HepG2 (cell line): Measurements from ENCODE around the gene MCEE. TPM values are rescaled to one million over a fixed set of nuclear protein-coding genes. Genes with fewer than 3 reads are reported as not detected.

Experiments
- ELF3 ChIP-seq: IDR thresholded peaks from 2 replicates; pipeline ENCODE4 v1.6.1; 2016; ENCODE audit warnings: missing genetic modification reagents, missing compliant biosample characterization
- EZH2 ChIP-seq: conservative IDR thresholded peaks from 2 replicates; pipeline ENCODE4 v1.6.1; 2012; ENCODE audit warnings: mild to moderate bottlenecking, low read depth, low read length, moderate library complexity
- GTF2F1 ChIP-seq: fragments of 150-350 bp; IDR thresholded peaks from 2 replicates; pipeline ENCODE4 v1.6.1; 2014; ENCODE audit warnings: low read length
- ISX ChIP-seq: sonication (generic); formaldehyde crosslinking; conservative IDR thresholded peaks from 2 replicates; pipeline ENCODE4 v1.5.0; 2020; ENCODE audit warnings: missing genetic modification reagents
- KDM5A ChIP-seq: fragments of 200-600 bp; sonication (generic); IDR thresholded peaks from 2 replicates; pipeline ENCODE4 v1.7.0; 2018; ENCODE audit warnings: antibody characterized with exemption, mild to moderate bottlenecking, low read length, borderline replicate concordance
- NCOR1 ChIP-seq: fragments of 200-600 bp; sonication (generic); IDR thresholded peaks from 2 replicates; pipeline ENCODE4 v1.7.0; 2017; ENCODE audit warnings: antibody characterized with exemption, low read length, borderline replicate concordance
- RBM39 ChIP-seq: fragments of 200-400 bp; formaldehyde crosslinking; IDR thresholded peaks from one replicate; pipeline ENCODE4 v1.6.1; 2018; ENCODE audit warnings: antibody characterized with exemption, mild to moderate bottlenecking, low read depth, low read length; ENCODE audit not compliant: poor library complexity, severe bottlenecking
- SMAD1 ChIP-seq: sonication (generic); formaldehyde crosslinking; IDR thresholded peaks from 2 replicates; pipeline ENCODE4 v1.4.0; 2020; ENCODE audit warnings: missing genetic modification reagents, low read depth, mild to moderate bottlenecking, borderline replicate concordance
- SNAI1 ChIP-seq: sonication (generic); formaldehyde crosslinking; IDR thresholded peaks from 2 replicates; pipeline ENCODE4 v1.5.0; 2020; ENCODE audit warnings: mild to moderate bottlenecking, missing genetic modification reagents, borderline replicate concordance
- TOE1 ChIP-seq: sonication (generic); formaldehyde crosslinking; IDR thresholded peaks from 2 replicates; pipeline ENCODE4 v1.4.0; 2020; ENCODE audit warnings: mild to moderate bottlenecking, missing genetic modification reagents
- ZBTB26 ChIP-seq: IDR thresholded peaks from 2 replicates; pipeline ENCODE4 v1.6.1; 2016; ENCODE audit warnings: missing compliant biosample characterization, missing genetic modification reagents, borderline replicate concordance
- ZBTB39 ChIP-seq: sonication (generic); formaldehyde crosslinking; IDR thresholded peaks from 2 replicates; pipeline ENCODE4 v1.5.0; 2020; ENCODE audit warnings: missing genetic modification reagents
- ZNF12 ChIP-seq: sonication (generic); formaldehyde crosslinking; IDR thresholded peaks from 2 replicates; pipeline ENCODE4 v1.5.0; 2020; ENCODE audit warnings: missing genetic modification reagents
- ZNF160 ChIP-seq: sonication (generic); formaldehyde crosslinking; IDR thresholded peaks from 2 replicates; pipeline ENCODE4 v1.8.0; 2022; ENCODE audit warnings: mild to moderate bottlenecking, inconsistent platforms, missing genetic modification reagents
- ZNF253 ChIP-seq: sonication (generic); formaldehyde crosslinking; IDR thresholded peaks from 2 replicates; pipeline ENCODE4 v1.8.0; 2022; ENCODE audit warnings: mild to moderate bottlenecking, missing genetic modification reagents, borderline replicate concordance
- ZNF275 ChIP-seq: sonication (generic); formaldehyde crosslinking; IDR thresholded peaks from 2 replicates; pipeline ENCODE4 v1.8.0; 2022; ENCODE audit warnings: missing genetic modification reagents, mild to moderate bottlenecking, inconsistent platforms, borderline replicate concordance
- ZNF33A ChIP-seq: sonication (generic); formaldehyde crosslinking; IDR thresholded peaks from 2 replicates; pipeline ENCODE4 v1.5.1; 2020; ENCODE audit warnings: missing genetic modification reagents, mild to moderate bottlenecking, moderate library complexity, borderline replicate concordance
- ZNF350 ChIP-seq: sonication (generic); formaldehyde crosslinking; IDR thresholded peaks from 2 replicates; pipeline ENCODE4 v1.4.0; 2020; ENCODE audit warnings: mild to moderate bottlenecking, low read depth, missing genetic modification reagents, borderline replicate concordance
- ZNF512 ChIP-seq: sonication (generic); formaldehyde crosslinking; IDR thresholded peaks from 2 replicates; pipeline ENCODE4 v1.4.0; 2020; ENCODE audit warnings: mild to moderate bottlenecking, missing genetic modification reagents
- ZNF605 ChIP-seq: sonication (generic); formaldehyde crosslinking; IDR thresholded peaks from 2 replicates; pipeline ENCODE4 v1.8.0; 2022; ENCODE audit warnings: mild to moderate bottlenecking, missing genetic modification reagents
- ZNF691 ChIP-seq: sonication (generic); formaldehyde crosslinking; IDR thresholded peaks from 2 replicates; pipeline ENCODE4 v1.4.0; 2020; ENCODE audit warnings: missing genetic modification reagents, low read depth, mild to moderate bottlenecking, borderline replicate concordance
- ZNF776 ChIP-seq: sonication (generic); formaldehyde crosslinking; IDR thresholded peaks from 2 replicates; pipeline ENCODE4 v1.4.0; 2020; ENCODE audit warnings: mild to moderate bottlenecking, missing genetic modification reagents
- ZNF816 ChIP-seq: sonication (generic); formaldehyde crosslinking; IDR thresholded peaks from 2 replicates; pipeline ENCODE4 v1.8.0; 2022; ENCODE audit warnings: missing genetic modification reagents, mild to moderate bottlenecking, borderline replicate concordance
- ZSCAN30 ChIP-seq: sonication (generic); formaldehyde crosslinking; IDR thresholded peaks from 2 replicates; pipeline ENCODE4 v1.5.0; 2020; ENCODE audit warnings: mild to moderate bottlenecking, missing genetic modification reagents
- ZSCAN31 ChIP-seq: sonication (generic); formaldehyde crosslinking; IDR thresholded peaks from 2 replicates; pipeline ENCODE4 v1.5.0; 2020; ENCODE audit warnings: low read depth, mild to moderate bottlenecking, missing genetic modification reagents
- polyA plus RNA-seq, 8 experiments: library from polyadenylated mRNA; depleted of rRNA in 3 of 8; stranded (reverse) in 7 of 8; unstranded in 1 of 8; fragments of >200 nt; fragmentation: Illumina TruSeq in 4 of 8; extraction: Trizol in 4 of 8; gene quantifications; 2 replicates each; pipeline versions ENCODE4 v1.2.1 to v1.2.3, GENCODE V29; 2011 to 2016; ENCODE audit warnings: low read depth in 4 of 8, missing spikeins in 1 of 8, mixed read lengths in 1 of 8; ENCODE audit not compliant: insufficient read depth in 1 of 8
- total RNA-seq, 5 experiments: library from RNA; depleted of rRNA; stranded (reverse); fragments of >200 nt; fragmentation: Illumina TruSeq; extraction: Trizol; gene quantifications; 2 replicates each; pipeline ENCODE4 v1.2.3, GENCODE V29; 2016; ENCODE audit warnings: low read depth in 1 of 5

Gene MCEE
- total and polyA plus RNA-seq, 2 of the 13 experiments (the other 11 are each of a cell fraction or from before 2014, with no cell fraction given), result 32.0 to 66.9 TPM

- TF ChIP-seq ZBTB26 (CRISPR knock-in tag), result no peak
- TF ChIP-seq ZNF275 (CRISPR knock-in tag), result no peak; the same call in 1 of the 2 replicates
- 0 out of 2 replicates have a peak, but pooled peaks have one; percentile 58 for TF ChIP-seq SNAI1 (CRISPR knock-in tag)
- TF ChIP-seq ELF3 (CRISPR knock-in tag), result no peak
- TF ChIP-seq TOE1 (CRISPR knock-in tag), result no peak
- no peak for TF ChIP-seq ZNF160
- no peak for TF ChIP-seq ZNF33A (CRISPR knock-in tag)
- TF ChIP-seq ZNF253 (CRISPR knock-in tag), result peak; percentile 76; the same call in 1 of the 2 replicates
- no peak for TF ChIP-seq EZH2
- no peak for TF ChIP-seq ZNF691 (CRISPR knock-in tag)
- TF ChIP-seq SMAD1, result no peak
- no peak; the same call in 1 of the 2 replicates for TF ChIP-seq ZNF512
- TF ChIP-seq ZBTB39, result no peak
- peak; percentile 45; the same call in 1 of the 2 replicates for TF ChIP-seq KDM5A
- TF ChIP-seq RBM39, result no peak
- peak; percentile 74; the same call in 1 of the 2 replicates for TF ChIP-seq ZSCAN31
- TF ChIP-seq ZNF350 (CRISPR knock-in tag), result no peak
- no peak for TF ChIP-seq ZNF776 (CRISPR knock-in tag)
- no peak for TF ChIP-seq ZNF605 (CRISPR knock-in tag)
- TF ChIP-seq ZNF12 (CRISPR knock-in tag), result no peak
- no peak for TF ChIP-seq ZSCAN30
- TF ChIP-seq ZNF816, result no peak
- no peak for TF ChIP-seq NCOR1
- no peak for TF ChIP-seq GTF2F1
- TF ChIP-seq ISX (CRISPR knock-in tag), result 0 out of 2 replicates have a peak, but pooled peaks have one; percentile 50
Observed at GRCh38 chr2:71129902-71130151, 202 bp downstream of the MCEE start (continued).
